DOHH2 (cell line): ENCODE data around the gene FAM240B.

ENCODE experiments used
- H3F3A ChIP-seq: fragments of 200-600 bp; sonication (generic), shearing (Covaris generic); 2 replicates; pipeline ENCODE4 v1.6.0; 2016; ENCODE audit warnings: antibody characterized with exemption, mild to moderate bottlenecking; ENCODE audit not compliant: control insufficient read depth, insufficient read depth
- H3K27ac ChIP-seq: fragments of 200-600 bp; sonication (generic); 2 replicates; pipeline ENCODE4 v1.5.1; 2014; ENCODE audit warnings: low read depth, mild to moderate bottlenecking, low read length, moderate library complexity
- H3K27me3 ChIP-seq: fragments of 200-600 bp; sonication (generic); 2 replicates; pipeline ENCODE4 v1.6.1; 2014; ENCODE audit warnings: mild to moderate bottlenecking, low read length, mixed read lengths; ENCODE audit not compliant: control insufficient read depth
- H3K36me3 ChIP-seq: fragments of 200-600 bp; sonication (generic); 2 replicates; pipeline ENCODE4 v1.6.1; 2014; ENCODE audit warnings: mild to moderate bottlenecking, low read length, moderate library complexity, mixed read lengths; ENCODE audit not compliant: control insufficient read depth
- H3K4me1 ChIP-seq: fragments of 200-600 bp; sonication (generic); 2 replicates; pipeline ENCODE4 v1.6.1; 2014; ENCODE audit warnings: mild to moderate bottlenecking, low read length, mixed read lengths; ENCODE audit not compliant: control insufficient read depth
- H3K4me2 ChIP-seq: fragments of 200-600 bp; sonication (generic); 2 replicates; pipeline ENCODE4 v1.6.0; 2014; ENCODE audit warnings: mild to moderate bottlenecking, low read length, moderate library complexity
- H3K4me3 ChIP-seq: fragments of 200-600 bp; sonication (generic); 2 replicates; pipeline ENCODE4 v1.5.1; 2014; ENCODE audit warnings: mild to moderate bottlenecking, low read length, mixed read lengths
- H3K79me2 ChIP-seq: fragments of 200-600 bp; sonication (generic); 2 replicates; pipeline ENCODE4 v1.6.1; 2014; ENCODE audit warnings: mild to moderate bottlenecking, low read length, mixed read lengths; ENCODE audit not compliant: control insufficient read depth
- H3K9me2 ChIP-seq: fragments of 200-600 bp; sonication (generic); replicated peaks from 2 replicates; pipeline ENCODE4 v1.6.1; 2014; ENCODE audit warnings: mild to moderate bottlenecking, low read length, mixed read lengths; ENCODE audit not compliant: control insufficient read depth
- H3K9me3 ChIP-seq: fragments of 200-600 bp; sonication (generic); 2 replicates; pipeline ENCODE4 v1.6.1; 2014; ENCODE audit warnings: antibody characterized with exemption, low read length, mixed read lengths; ENCODE audit not compliant: control insufficient read depth, insufficient read depth
- H4K20me1 ChIP-seq: fragments of 200-600 bp; sonication (generic); 2 replicates; pipeline ENCODE4 v1.6.0; 2014; ENCODE audit warnings: low read depth, mild to moderate bottlenecking, antibody characterized with exemption, low read length, moderate library complexity; ENCODE audit not compliant: control insufficient read depth, insufficient read depth
- CTCF ChIP-seq: fragments of 200-600 bp; sonication (generic); IDR thresholded peaks from one replicate; pipeline ENCODE4 v1.5.1; 2014; ENCODE audit warnings: antibody characterized with exemption, mild to moderate bottlenecking, low read depth, low read length; ENCODE audit not compliant: poor library complexity, severe bottlenecking
- EZH2phosphoT487 ChIP-seq: fragments of 200-600 bp; sonication (generic); IDR thresholded peaks from 2 replicates; pipeline ENCODE4 v1.6.1; 2017; ENCODE audit warnings: borderline replicate concordance, mild to moderate bottlenecking, antibody characterized with exemption, low read length, moderate library complexity, mixed read lengths

FAM240B gene

GRCh38 chr9:38682713-38683112 lies 37.2 kb downstream of the FAM240B start:
- Histone ChIP-seq H4K20me1 (no peaks in the 10 kb centered on the region), H3K27me3 (no peaks in the 10 kb centered on the region), H3K9me3 (no peaks in the 10 kb centered on the region), H3K4me1 (no peaks in the 10 kb centered on the region), H3K9me2 (no peaks in the 10 kb centered on the region), H3F3A (no peaks in the 10 kb centered on the region), H3K36me3 (no peaks in the 10 kb centered on the region), H3K4me2 (no peak overlapping the region), H3K27ac (no peak overlapping the region), H3K79me2 (no peaks in the 10 kb centered on the region), H3K4me3 (no peak overlapping the region)
- no peak for TF ChIP-seq EZH2phosphoT487
- no peak for TF ChIP-seq CTCF

- Histone ChIP-seq H3K4me3 (no peak overlapping the region), H3K79me2 (no peaks in the 10 kb centered on the region), H3K27ac (no peak overlapping the region), H3K27me3 (no peaks in the 10 kb centered on the region), H3F3A (no peaks in the 10 kb centered on the region), H4K20me1 (no peaks in the 10 kb centered on the region), H3K4me2 (no peak overlapping the region), H3K36me3 (no peaks in the 10 kb centered on the region), H3K4me1 (no peaks in the 10 kb centered on the region), H3K9me2 (no peaks in the 10 kb centered on the region), H3K9me3 (no peaks in the 10 kb centered on the region)
- TF ChIP-seq CTCF (no peak), EZH2phosphoT487 (no peak)
These were observed 38.1 kb downstream of the FAM240B start for GRCh38 chr9:38681747-38682227.

- TF ChIP-seq EZH2phosphoT487 (no peak), CTCF (no peak)
- no peaks in the 10 kb centered on the region for H3K9me3 ChIP-seq
- H3K4me2 ChIP-seq = no peak overlapping the region
- no peaks in the 10 kb centered on the region for H3K9me2 ChIP-seq
- no peaks in the 10 kb centered on the region for H3F3A ChIP-seq
- no peaks in the 10 kb centered on the region for H3K27me3 ChIP-seq
- no peaks in the 10 kb centered on the region for H4K20me1 ChIP-seq
- H3K4me3 ChIP-seq = no peak overlapping the region
- no peaks in the 10 kb centered on the region for H3K36me3 ChIP-seq
- no peak overlapping the region for H3K27ac ChIP-seq
- no peaks in the 10 kb centered on the region for H3K79me2 ChIP-seq
- H3K4me1 ChIP-seq = no peaks in the 10 kb centered on the region
These were observed 39.0 kb downstream of the FAM240B start for GRCh38 chr9:38680837-38681445.
